RWPE1 (cell line): Measurements from ENCODE around the gene GPX1.

Experiments used
- CTCF ChIA-PET: fragments of 350-600 bp; sonication (Branson Sonifier 250); formaldehyde crosslinking; extraction: SDS; loops from one replicate; lab custom pipeline; 2021; lab: Yijun Ruan, JAX
- POLR2A ChIA-PET: fragments of 400-600 bp; formaldehyde crosslinking; extraction: SDS; loops from one replicate; lab custom pipeline; 2020; ENCODE audit warnings: antibody characterized with exemption; ENCODE audit not compliant: low non-redundant PET; lab: Yijun Ruan, JAX
- DNase-seq: peaks from one replicate; pipeline ENCODE4 v3.0.0; 2012; ENCODE audit warnings: low spot score
- H3K27ac ChIP-seq: fragments of 450-650 bp; 2 replicates; pipeline ENCODE4 v1.5.1; 2017
- TF ChIP-seq, protein P1 (sequence below): fragments of 450-650 bp; conservative IDR thresholded peaks from 2 replicates; pipeline ENCODE4 v1.5.1; 2017; ENCODE audit warnings: low read depth, mild to moderate bottlenecking

Gene GPX1

GRCh38 chr3:49316696-49317457 is 41.3 kb downstream of the GPX1 start:
- peak overlapping the region; percentile 13; the same call in 1 of the 2 replicates for H3K27ac ChIP-seq
- no peak for DNase-seq
- ChIA-PET POLR2A (no interaction called here), CTCF (no interaction called here)
- TF ChIP-seq, protein P1, sequence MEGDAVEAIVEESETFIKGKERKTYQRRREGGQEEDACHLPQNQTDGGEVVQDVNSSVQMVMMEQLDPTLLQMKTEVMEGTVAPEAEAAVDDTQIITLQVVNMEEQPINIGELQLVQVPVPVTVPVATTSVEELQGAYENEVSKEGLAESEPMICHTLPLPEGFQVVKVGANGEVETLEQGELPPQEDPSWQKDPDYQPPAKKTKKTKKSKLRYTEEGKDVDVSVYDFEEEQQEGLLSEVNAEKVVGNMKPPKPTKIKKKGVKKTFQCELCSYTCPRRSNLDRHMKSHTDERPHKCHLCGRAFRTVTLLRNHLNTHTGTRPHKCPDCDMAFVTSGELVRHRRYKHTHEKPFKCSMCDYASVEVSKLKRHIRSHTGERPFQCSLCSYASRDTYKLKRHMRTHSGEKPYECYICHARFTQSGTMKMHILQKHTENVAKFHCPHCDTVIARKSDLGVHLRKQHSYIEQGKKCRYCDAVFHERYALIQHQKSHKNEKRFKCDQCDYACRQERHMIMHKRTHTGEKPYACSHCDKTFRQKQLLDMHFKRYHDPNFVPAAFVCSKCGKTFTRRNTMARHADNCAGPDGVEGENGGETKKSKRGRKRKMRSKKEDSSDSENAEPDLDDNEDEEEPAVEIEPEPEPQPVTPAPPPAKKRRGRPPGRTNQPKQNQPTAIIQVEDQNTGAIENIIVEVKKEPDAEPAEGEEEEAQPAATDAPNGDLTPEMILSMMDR = no peak

- H3K27ac ChIP-seq = no peak overlapping the region
- POLR2A ChIA-PET = no interaction called here
- DNase-seq = no peak
- CTCF ChIA-PET = interaction anchor here (0.6 kb wide), 1 partner anchor 97 kb away, joined by 3 read pairs; no protein-coding TSS in a partner anchor
- TF ChIP-seq, protein P1 = no peak
Observed at GRCh38 chr3:49313896-49314688, 44.1 kb downstream of the GPX1 start.

DNA sequence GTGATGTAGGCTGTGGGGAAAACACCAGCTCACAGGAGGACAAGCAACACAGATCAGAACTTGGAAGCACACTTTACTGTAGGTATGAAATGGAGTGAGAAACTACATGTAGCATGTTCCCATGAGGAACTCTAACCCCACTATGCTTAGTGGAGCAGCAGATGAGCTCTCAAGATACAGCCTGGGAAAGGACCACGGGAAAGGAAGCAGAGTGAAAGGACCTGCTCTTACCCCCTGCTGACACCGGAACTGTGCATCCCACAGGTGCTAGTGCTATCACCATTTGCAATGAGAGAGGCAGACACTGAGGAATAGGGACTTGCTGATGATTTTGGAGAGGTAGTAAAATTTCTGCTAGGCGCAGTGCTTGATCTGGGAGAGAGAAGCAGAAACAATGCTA is 46.9 kb downstream of the GPX1 start:
- POLR2A ChIA-PET = no interaction called here

GRCh38 chr3:49310677-49311076 is 47.5 kb downstream of the GPX1 start:
- H3K27ac ChIP-seq = no peak overlapping the region
- DNase-seq = no peak
- TF ChIP-seq, protein P1 = no peak
- CTCF ChIA-PET = no interaction called here
- POLR2A ChIA-PET = no interaction called here

More for the DNA sequence above, 46.9 kb downstream of the GPX1 start:
- TF ChIP-seq, protein P1 = no peak
- CTCF ChIA-PET = no interaction called here
- no peak for DNase-seq
- no peak overlapping the region for H3K27ac ChIP-seq
